Osteocyte (in vitro differentiated cells): ENCODE data around the gene CLNK. TPM values are rescaled to one million over a fixed set of nuclear protein-coding genes. Genes with fewer than 3 reads are reported as not detected.

Experiments used
- DNase-seq: peaks from one replicate; pipeline ENCODE4 v3.0.0; 2021; ENCODE audit warnings: mixed read lengths; ENCODE audit not compliant: unreplicated experiment; ENCODE audit errors: extremely low spot score
- H3K27ac Mint-ChIP-seq: one replicate; pipeline ENCODE4 v1.8.0; 2021; ENCODE audit warnings: mild to moderate bottlenecking, mixed read lengths; ENCODE audit not compliant: unreplicated experiment
- H3K27me3 Mint-ChIP-seq: one replicate; pipeline ENCODE4 v1.8.0; 2021; ENCODE audit warnings: mixed read lengths; ENCODE audit not compliant: unreplicated experiment
- H3K36me3 Mint-ChIP-seq: one replicate; pipeline ENCODE4 v1.8.0; 2021; ENCODE audit warnings: mixed read lengths; ENCODE audit not compliant: unreplicated experiment
- H3K4me1 Mint-ChIP-seq: one replicate; pipeline ENCODE4 v1.8.0; 2021; ENCODE audit warnings: mixed read lengths; ENCODE audit not compliant: unreplicated experiment
- H3K4me3 Mint-ChIP-seq: one replicate; pipeline ENCODE4 v1.8.0; 2021; ENCODE audit warnings: mild to moderate bottlenecking, moderate library complexity, mixed read lengths; ENCODE audit not compliant: unreplicated experiment
- H3K9me3 Mint-ChIP-seq: one replicate; pipeline ENCODE4 v1.8.0; 2021; ENCODE audit warnings: mixed read lengths; ENCODE audit not compliant: unreplicated experiment
- total RNA-seq: library from RNA; stranded (reverse); gene quantifications from 2 replicates; pipeline ENCODE4 v1.2.1, GENCODE V29; 2021
- TF ChIP-seq, protein P1 (sequence below): fragments of 200-600 bp; sonication (generic); IDR thresholded peaks from 2 replicates; pipeline ENCODE4 v1.5.0; 2021; ENCODE audit warnings: antibody characterized with exemption, mild to moderate bottlenecking, moderate library complexity

CLNK gene
- total RNA-seq, 1 donor from 2014 or later = not detected

GRCh38 chr4:10581022-10581421, 103.5 kb downstream of the CLNK start:
- no peaks in the 10 kb centered on the region for H3K9me3 Mint-ChIP-seq
- no peak overlapping the region for H3K4me3 Mint-ChIP-seq
- peaks cover 14% of the 10 kb centered on the region for H3K4me1 Mint-ChIP-seq
- no peak overlapping the region for H3K27ac Mint-ChIP-seq
- no peaks in the 10 kb centered on the region for H3K36me3 Mint-ChIP-seq
- TF ChIP-seq, protein P1, sequence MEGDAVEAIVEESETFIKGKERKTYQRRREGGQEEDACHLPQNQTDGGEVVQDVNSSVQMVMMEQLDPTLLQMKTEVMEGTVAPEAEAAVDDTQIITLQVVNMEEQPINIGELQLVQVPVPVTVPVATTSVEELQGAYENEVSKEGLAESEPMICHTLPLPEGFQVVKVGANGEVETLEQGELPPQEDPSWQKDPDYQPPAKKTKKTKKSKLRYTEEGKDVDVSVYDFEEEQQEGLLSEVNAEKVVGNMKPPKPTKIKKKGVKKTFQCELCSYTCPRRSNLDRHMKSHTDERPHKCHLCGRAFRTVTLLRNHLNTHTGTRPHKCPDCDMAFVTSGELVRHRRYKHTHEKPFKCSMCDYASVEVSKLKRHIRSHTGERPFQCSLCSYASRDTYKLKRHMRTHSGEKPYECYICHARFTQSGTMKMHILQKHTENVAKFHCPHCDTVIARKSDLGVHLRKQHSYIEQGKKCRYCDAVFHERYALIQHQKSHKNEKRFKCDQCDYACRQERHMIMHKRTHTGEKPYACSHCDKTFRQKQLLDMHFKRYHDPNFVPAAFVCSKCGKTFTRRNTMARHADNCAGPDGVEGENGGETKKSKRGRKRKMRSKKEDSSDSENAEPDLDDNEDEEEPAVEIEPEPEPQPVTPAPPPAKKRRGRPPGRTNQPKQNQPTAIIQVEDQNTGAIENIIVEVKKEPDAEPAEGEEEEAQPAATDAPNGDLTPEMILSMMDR = no peak
- H3K27me3 Mint-ChIP-seq = peaks cover 23% of the 10 kb centered on the region
- DNase-seq = no peak

- Mint-ChIP-seq H3K9me3 (no peaks in the 10 kb centered on the region), H3K27ac (no peak overlapping the region)
Observed at GRCh38 chr4:10579648-10580047, 104.9 kb downstream of the CLNK start.

DNA sequence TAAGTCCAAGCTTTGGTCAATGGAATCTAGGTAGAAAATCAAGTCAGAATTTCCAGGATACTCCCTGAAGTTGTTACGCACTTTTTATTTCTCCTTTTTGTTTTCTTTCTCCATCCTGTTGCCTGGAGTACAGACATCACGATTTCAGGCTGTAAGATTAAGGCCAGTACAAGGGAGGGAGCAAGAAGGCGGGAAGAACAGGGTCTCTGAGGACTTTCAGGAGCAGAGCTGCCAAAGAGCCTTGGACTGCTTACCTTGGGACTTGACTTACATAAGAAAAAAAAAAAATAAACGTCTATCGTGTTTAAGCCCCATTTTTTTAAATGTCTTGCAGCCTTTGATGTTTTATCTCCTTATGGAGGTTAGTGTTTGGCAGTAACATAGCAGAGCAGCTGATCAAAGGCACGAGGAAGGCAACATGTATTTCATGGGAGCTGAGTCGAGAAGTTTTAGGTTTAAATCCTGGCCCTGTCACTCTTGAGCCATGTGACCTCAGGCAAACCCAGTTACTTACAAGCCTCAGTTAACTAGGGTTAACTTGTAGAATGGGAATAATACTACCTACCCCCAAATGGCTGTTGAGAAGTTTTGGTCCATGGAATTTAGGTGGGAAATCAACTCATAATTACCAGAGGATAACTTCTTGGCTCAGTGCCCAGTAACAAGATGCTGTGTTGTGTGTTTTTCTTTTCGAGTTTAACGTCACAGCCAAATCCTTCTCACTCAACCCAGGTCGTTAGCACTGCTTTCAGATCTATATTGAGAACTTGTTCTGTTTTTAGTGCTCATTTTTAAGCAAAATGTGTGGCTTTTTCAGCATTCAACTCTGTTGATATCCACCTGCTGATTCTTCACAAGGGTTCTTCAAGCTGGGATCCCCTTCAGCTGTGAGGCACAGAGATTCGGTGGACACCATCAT, 106.8 kb downstream of the CLNK start:
- Mint-ChIP-seq H3K4me3 (no peak overlapping the region), H3K36me3 (no peaks in the 10 kb centered on the region), H3K27me3 (peaks cover 52% of the 10 kb centered on the region), H3K9me3 (no peaks in the 10 kb centered on the region), H3K27ac (no peak overlapping the region), H3K4me1 (no peaks in the 10 kb centered on the region)
- no peak for DNase-seq
- TF ChIP-seq, protein P1 = no peak

More at GRCh38 chr4:10579648-10580047, 104.9 kb downstream of the CLNK start:
- H3K4me3 Mint-ChIP-seq = no peak overlapping the region
- peaks cover 34% of the 10 kb centered on the region for H3K27me3 Mint-ChIP-seq
- DNase-seq = no peak
- TF ChIP-seq, protein P1 = no peak
- no peaks in the 10 kb centered on the region for H3K36me3 Mint-ChIP-seq
- peaks cover 13% of the 10 kb centered on the region for H3K4me1 Mint-ChIP-seq

GRCh38 chr4:10577018-10577417, 107.5 kb downstream of the CLNK start:
- DNase-seq = no peak
- no peak overlapping the region for H3K27ac Mint-ChIP-seq
- H3K4me3 Mint-ChIP-seq = no peak overlapping the region
- H3K9me3 Mint-ChIP-seq = no peaks in the 10 kb centered on the region
- no peaks in the 10 kb centered on the region for H3K4me1 Mint-ChIP-seq
- H3K27me3 Mint-ChIP-seq = peaks cover 55% of the 10 kb centered on the region
- TF ChIP-seq, protein P1 = no peak
- no peaks in the 10 kb centered on the region for H3K36me3 Mint-ChIP-seq

GRCh38 chr4:10576236-10576635, 108.3 kb downstream of the CLNK start:
- no peaks in the 10 kb centered on the region for H3K4me1 Mint-ChIP-seq
- DNase-seq = no peak
- H3K4me3 Mint-ChIP-seq = no peak overlapping the region
- TF ChIP-seq, protein P1 = no peak
- H3K9me3 Mint-ChIP-seq = no peaks in the 10 kb centered on the region
- H3K36me3 Mint-ChIP-seq = no peaks in the 10 kb centered on the region
- no peak overlapping the region for H3K27ac Mint-ChIP-seq
- H3K27me3 Mint-ChIP-seq = peaks cover 56% of the 10 kb centered on the region
